NCI-H69 (cell line): ENCODE results near the gene MAMLD1.

ENCODE experiments used
- DNase-seq: peaks from one replicate; lab custom pipeline; 2025; lab: John Stamatoyannopoulos, UW

MAMLD1 gene

GRCh38 chrX:150531467-150531866 is 168.3 kb downstream of the MAMLD1 start:
- no peak for DNase-seq

- no peak for DNase-seq
Measured at GRCh38 chrX:150533863-150534262, 170.7 kb downstream of the MAMLD1 start.

GRCh38 chrX:150536455-150537116 is 173.5 kb downstream of the MAMLD1 start:
- no peak for DNase-seq

- DNase-seq = no peak
Measured at GRCh38 chrX:150537851-150538250, 174.7 kb downstream of the MAMLD1 start.

- DNase-seq = no peak
Measured at GRCh38 chrX:150540965-150541364, 177.8 kb downstream of the MAMLD1 start.

GRCh38 chrX:150542846-150543229 is 179.7 kb downstream of the MAMLD1 start:
- no peak for DNase-seq

GRCh38 chrX:150543230-150544155 is 180.4 kb downstream of the MAMLD1 start:
- DNase-seq = no peak

- DNase-seq = no peak
Measured at GRCh38 chrX:150544222-150544787, 181.2 kb downstream of the MAMLD1 start.

- DNase-seq = no peak
Measured at GRCh38 chrX:150544835-150545770, 182.0 kb downstream of the MAMLD1 start.

- DNase-seq = no peak
Measured at GRCh38 chrX:150546711-150547153, 183.6 kb downstream of the MAMLD1 start.

GRCh38 chrX:150547375-150548115 is 184.4 kb downstream of the MAMLD1 start:
- DNase-seq = peak; percentile 8

GRCh38 chrX:150548251-150548650 is 185.1 kb downstream of the MAMLD1 start:
- no peak for DNase-seq

GRCh38 chrX:150548684-150549083 is 185.6 kb downstream of the MAMLD1 start:
- DNase-seq = no peak

GRCh38 chrX:150551963-150552362 is 188.8 kb downstream of the MAMLD1 start:
- DNase-seq = no peak

- peak; percentile 7 for DNase-seq
Measured at GRCh38 chrX:150558424-150558823, 195.3 kb downstream of the MAMLD1 start.
